Measurements from ENCODE around the gene CELSR1.

The CELSR1 gene

DNA sequence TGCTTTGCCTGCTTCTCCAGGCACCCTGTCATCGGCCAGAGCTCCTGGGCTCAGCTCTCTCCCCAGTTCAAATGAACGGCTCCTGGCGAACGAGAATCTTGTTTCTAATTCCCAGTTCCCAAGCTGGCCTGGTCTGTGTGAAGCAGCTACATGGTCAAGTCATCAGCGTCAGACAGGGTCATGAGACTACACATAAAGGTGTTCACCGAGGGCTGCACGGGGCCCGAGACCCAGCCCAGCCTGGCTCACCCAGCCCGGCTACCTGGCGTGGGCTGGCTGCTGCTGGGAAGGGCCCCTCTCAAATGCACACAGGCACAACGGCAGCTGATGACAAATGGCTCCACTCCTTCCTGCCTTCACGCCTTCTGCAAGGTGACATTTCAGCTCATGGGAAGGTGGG lies 14.6 kb upstream of the CELSR1 start:
- DNase-seq (ENCODE audit: low read depth) = no peak
- H3K4me3 ChIP-seq (ENCODE audit: low read depth, low read length) = no peak overlapping the region
- TF ChIP-seq, protein P1, sequence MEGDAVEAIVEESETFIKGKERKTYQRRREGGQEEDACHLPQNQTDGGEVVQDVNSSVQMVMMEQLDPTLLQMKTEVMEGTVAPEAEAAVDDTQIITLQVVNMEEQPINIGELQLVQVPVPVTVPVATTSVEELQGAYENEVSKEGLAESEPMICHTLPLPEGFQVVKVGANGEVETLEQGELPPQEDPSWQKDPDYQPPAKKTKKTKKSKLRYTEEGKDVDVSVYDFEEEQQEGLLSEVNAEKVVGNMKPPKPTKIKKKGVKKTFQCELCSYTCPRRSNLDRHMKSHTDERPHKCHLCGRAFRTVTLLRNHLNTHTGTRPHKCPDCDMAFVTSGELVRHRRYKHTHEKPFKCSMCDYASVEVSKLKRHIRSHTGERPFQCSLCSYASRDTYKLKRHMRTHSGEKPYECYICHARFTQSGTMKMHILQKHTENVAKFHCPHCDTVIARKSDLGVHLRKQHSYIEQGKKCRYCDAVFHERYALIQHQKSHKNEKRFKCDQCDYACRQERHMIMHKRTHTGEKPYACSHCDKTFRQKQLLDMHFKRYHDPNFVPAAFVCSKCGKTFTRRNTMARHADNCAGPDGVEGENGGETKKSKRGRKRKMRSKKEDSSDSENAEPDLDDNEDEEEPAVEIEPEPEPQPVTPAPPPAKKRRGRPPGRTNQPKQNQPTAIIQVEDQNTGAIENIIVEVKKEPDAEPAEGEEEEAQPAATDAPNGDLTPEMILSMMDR (IDR thresholded peaks at IDR 0.05; ENCODE audit: low read depth, low read length, missing control alignments) = no peak
- in situ Hi-C loops (cut with HindIII; ENCODE audit: low sequenced_read_pairs) = no loop called here

DNA sequence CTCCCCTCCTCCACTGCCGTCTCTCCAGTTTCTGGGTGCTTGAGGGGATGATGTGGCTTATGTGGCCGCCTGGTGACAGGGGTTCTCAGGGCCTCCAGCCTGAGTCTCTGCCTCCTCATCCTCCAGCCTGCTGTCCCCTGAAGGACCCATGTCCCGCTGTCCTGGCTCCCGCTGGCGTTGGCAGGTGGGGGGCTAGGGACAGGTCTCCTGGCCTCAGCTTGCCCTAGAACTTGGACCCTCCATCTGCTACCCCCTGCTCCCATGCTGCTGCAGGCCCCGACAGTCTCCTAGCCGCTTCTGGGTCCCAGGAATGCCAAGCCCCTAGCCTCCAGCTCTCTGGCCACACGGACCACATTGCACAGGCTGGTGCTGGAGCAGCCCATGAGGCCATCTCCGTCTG lies 13.9 kb upstream of the CELSR1 start:
- no peak for DNase-seq (ENCODE audit: low read depth)
- in situ Hi-C loops (cut with HindIII; ENCODE audit: low sequenced_read_pairs) = no loop called here
- TF ChIP-seq, protein P1 (IDR thresholded peaks at IDR 0.05; ENCODE audit: low read depth, low read length, missing control alignments) = no peak
- H3K4me3 ChIP-seq (ENCODE audit: low read depth, low read length) = no peak overlapping the region

DNA sequence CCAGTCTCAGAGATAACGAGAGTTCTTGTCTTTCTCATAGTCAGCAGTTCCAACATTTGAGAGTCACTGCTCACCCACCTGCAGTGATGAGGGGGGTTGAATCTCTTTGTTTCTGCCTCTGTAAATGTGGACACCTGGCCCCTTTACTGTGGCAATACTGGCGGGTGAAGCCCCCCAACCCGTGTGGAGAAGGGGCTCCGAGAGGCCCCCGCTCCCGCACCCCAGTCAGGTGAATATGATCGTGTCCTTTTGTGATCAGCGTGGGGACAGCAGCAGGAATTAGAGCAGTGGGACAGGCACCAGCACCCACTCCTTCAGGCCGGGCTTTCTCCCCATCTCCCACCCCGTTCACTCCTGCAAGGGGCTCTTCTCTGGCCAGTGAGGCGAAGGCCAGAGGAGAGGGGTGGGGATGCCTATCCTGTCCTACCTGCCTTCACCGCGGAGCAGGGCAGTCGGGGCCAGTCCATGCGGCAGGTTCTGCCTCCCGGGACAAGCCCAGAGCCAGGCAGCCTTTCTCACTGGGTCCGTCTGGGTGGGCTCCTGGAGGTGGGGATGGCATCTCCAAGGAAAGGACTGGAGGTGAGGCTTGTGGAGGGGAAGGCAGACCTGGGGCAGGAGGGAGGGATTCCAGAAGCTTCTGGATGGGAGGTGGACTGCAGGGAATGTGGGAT lies 12.7 kb upstream of the CELSR1 start:
- no peak overlapping the region for H3K4me3 ChIP-seq (ENCODE audit: low read depth, low read length)
- no peak for DNase-seq (ENCODE audit: low read depth)
- in situ Hi-C loops (cut with HindIII; ENCODE audit: low sequenced_read_pairs) = no loop called here
- TF ChIP-seq, protein P1 (IDR thresholded peaks at IDR 0.05; ENCODE audit: low read depth, low read length, missing control alignments) = no peak

DNA sequence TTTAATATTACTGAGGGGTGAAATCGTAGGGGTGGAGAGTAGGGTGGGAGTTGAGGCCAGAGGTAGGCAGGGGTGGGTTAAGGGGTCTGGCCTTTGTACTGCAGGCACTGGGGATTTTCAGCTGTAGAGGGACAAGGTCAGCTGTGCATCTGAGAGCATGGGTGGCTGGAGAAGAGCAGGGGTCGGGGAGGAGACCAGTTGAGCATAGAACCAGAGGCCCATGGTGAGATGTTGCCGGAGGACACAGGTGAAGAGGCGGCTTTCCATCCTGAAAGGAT lies 12.1 kb upstream of the CELSR1 start:
- H3K4me3 ChIP-seq (ENCODE audit: low read depth, low read length) = no peak overlapping the region
- no peak for DNase-seq (ENCODE audit: low read depth)
- TF ChIP-seq, protein P1 (IDR thresholded peaks at IDR 0.05; ENCODE audit: low read depth, low read length, missing control alignments) = no peak
- in situ Hi-C loops (cut with HindIII; ENCODE audit: low sequenced_read_pairs) = no loop called here

DNA sequence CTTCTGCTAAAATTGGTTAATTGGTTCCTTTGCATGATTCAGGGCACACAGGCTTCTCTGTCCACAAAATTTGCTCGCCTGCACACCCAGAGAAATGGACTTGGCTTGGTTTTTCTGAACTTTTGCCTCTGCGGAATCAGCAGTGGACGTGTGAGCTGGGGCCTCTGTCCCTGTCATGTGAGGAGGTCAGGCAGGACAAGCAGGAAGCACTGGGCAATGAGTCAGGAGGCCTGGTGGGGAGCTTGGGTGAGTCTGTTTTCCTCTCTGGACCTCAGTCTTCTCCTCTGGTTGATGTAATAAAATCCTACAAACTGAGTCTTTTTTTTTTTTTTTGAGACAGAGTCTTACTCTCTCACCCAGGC lies 10.4 kb upstream of the CELSR1 start:
- DNase-seq (ENCODE audit: low read depth) = no peak
- no peak overlapping the region for H3K4me3 ChIP-seq (ENCODE audit: low read depth, low read length)
- TF ChIP-seq, protein P1 (IDR thresholded peaks at IDR 0.05; ENCODE audit: low read depth, low read length, missing control alignments) = no peak
- in situ Hi-C loops (cut with HindIII; ENCODE audit: low sequenced_read_pairs) = no loop called here

DNA sequence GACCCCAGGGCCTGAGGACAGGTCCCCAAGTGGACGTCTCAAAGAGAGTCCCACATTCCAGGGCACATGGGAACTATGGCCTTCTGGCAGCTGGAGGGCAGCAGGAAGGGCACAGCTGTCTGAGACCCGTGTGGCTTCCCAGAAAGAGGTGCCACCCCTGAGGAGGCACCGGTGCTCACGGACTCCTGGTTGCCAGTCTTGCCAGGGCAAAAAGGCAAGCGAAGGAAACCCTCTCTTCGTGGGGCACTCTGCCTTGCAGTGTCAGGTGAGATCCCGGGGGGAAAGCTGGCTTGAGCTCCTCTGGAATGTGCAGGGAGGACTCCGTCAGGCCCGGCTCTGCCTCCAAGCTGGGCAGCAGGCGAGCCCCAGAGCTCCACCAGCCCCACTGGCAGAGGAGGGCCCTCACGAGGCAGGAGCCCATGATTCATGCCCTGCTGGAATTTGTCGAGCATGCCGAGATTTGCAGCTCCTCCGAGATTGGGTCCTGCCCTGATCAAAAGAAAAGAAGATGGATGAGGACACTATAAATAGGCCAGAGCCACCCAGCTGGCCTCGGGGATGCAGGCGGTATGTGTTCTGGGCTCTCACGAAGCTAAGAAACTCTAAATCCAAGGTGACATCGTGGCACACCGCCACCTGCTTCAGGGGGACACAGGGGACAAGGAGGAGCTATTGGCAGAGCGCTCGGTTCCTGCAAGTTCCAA lies 9.9 kb upstream of the CELSR1 start:
- H3K4me3 ChIP-seq (ENCODE audit: low read depth, low read length) = no peak overlapping the region
- in situ Hi-C loops (cut with HindIII; ENCODE audit: low sequenced_read_pairs) = no loop called here
- no peak for DNase-seq (ENCODE audit: low read depth)
- TF ChIP-seq, protein P1 (IDR thresholded peaks at IDR 0.05; ENCODE audit: low read depth, low read length, missing control alignments) = no peak
